C4-2B (cell line): ENCODE results near the gene DICER1.

Source experiments
- CTCF ChIP-seq: fragments of 450-650 bp; conservative IDR thresholded peaks from 2 replicates; pipeline ENCODE4 v1.5.1; 2017; ENCODE audit warnings: mild to moderate bottlenecking
- ZFX ChIP-seq: fragments of 450-650 bp; IDR thresholded peaks from 2 replicates; pipeline ENCODE4 v1.6.1; 2017

- TF ChIP-seq CTCF = no peak
- TF ChIP-seq ZFX = no peak
Measured at GRCh38 chr14:95110178-95110577, 47.2 kb downstream of the DICER1 start.
